Transverse colon (tissue), 4 donors: ENCODE results near the gene MRPL42. TPM values are rescaled to one million over a fixed set of nuclear protein-coding genes. Genes with fewer than 3 reads are reported as not detected.

Experiments used
- DNase-seq: peaks from one replicate; pipeline ENCODE4 v3.0.0-alpha.2; 2019
- H3K27ac ChIP-seq, 4 donors: fragments of 200-600 bp; sonication (generic); 2 replicates each; pipeline ENCODE4 v1.5.1; 2016 to 2018; ENCODE audit warnings: inconsistent platforms in 4 of 4
- H3K27me3 ChIP-seq: fragments of 200-600 bp; sonication (generic); 2 replicates; pipeline ENCODE4 v1.5.1; 2017; ENCODE audit warnings: inconsistent platforms
- H3K36me3 ChIP-seq, 4 donors: fragments of 200-600 bp; sonication (generic); 2 replicates each; pipeline ENCODE4 v1.5.1; 2017 to 2019; ENCODE audit warnings: inconsistent platforms in 4 of 4
- H3K4me1 ChIP-seq, 4 donors: fragments of 200-600 bp; sonication (generic); 2 replicates each; pipeline ENCODE4 v1.5.1; 2017 to 2020; ENCODE audit warnings: inconsistent platforms in 4 of 4
- H3K4me3 ChIP-seq, 4 donors: fragments of 200-600 bp; sonication (generic); 1 replicate in 1 of 4; 2 replicates in 3 of 4; pipeline versions ENCODE4 v1.5.1 to v1.6.1; 2017 to 2019; ENCODE audit warnings: inconsistent platforms in 4 of 4
- H3K9me3 ChIP-seq, 2 donors: fragments of 200-600 bp; sonication (generic); 2 replicates each; pipeline ENCODE4 v1.5.1; 2017 to 2019; ENCODE audit warnings: inconsistent platforms in 2 of 2
- EP300 ChIP-seq: sonication (generic); formaldehyde crosslinking; IDR thresholded peaks from one replicate; pipeline ENCODE4 v1.6.1; 2017; ENCODE audit warnings: antibody characterized with exemption, low read depth
- POLR2A ChIP-seq: fragments of 450-650 bp; IDR thresholded peaks from one replicate; pipeline ENCODE4 v1.6.1; 2016; ENCODE audit warnings: antibody characterized with exemption, mild to moderate bottlenecking, moderate library complexity
- POLR2AphosphoS5 ChIP-seq, 3 donors: sonication (generic); formaldehyde crosslinking; IDR thresholded peaks; one replicate each; pipeline ENCODE4 v1.6.1; 2016; ENCODE audit warnings: antibody characterized with exemption in 3 of 3
- WGBS, 2 donors: methylation state at CpG; one replicate each; pipeline ENCODE4 v1.1.5; 2018; ENCODE audit warnings: low coverage in 1 of 2; 5-methylcytosine and 5-hydroxymethylcytosine counted together
- in situ Hi-C, 4 donors: fragments of 200-750 bp; cut with MboI; loops; one replicate each; pipeline versions ENCODE4 v1.15.0 to v1.15.1; 2017; ENCODE audit warnings: low sequenced_read_pairs in 3 of 4, low pct_ligation_motif_present in 1 of 4, low pct_unique_long_range_greater_than_20kb in 1 of 4
- intact Hi-C: fragments of 100-400 bp; cut with DNase I; formaldehyde crosslinking; loops from one replicate; pipeline ENCODE4 v1.15.1; 2023; ENCODE audit warnings: low total_unique reads
- total RNA-seq, 4 donors: library from RNA; depleted of rRNA; stranded (reverse); fragments of >200 nt; gene quantifications; one replicate each; pipeline ENCODE4 v1.1.0, GENCODE V29; 2016
- TF ChIP-seq, protein P1 (sequence below), 5 experiments: fragments of 200-600 bp in 3 of 5; fragments of 450-650 bp in 2 of 5; sonication (generic) in 3 of 5; IDR thresholded peaks; 1 replicate in 2 of 5; 2 replicates in 3 of 5; pipeline ENCODE4 v1.5.1; 2016 to 2017; ENCODE audit warnings: antibody characterized with exemption in 5 of 5, inconsistent platforms in 3 of 5, mild to moderate bottlenecking in 2 of 5, moderate library complexity in 1 of 5

The MRPL42 gene
- total RNA-seq, 4 donors from 2014 or later: 10.5 to 45.1 (median 27.2) TPM

DNA sequence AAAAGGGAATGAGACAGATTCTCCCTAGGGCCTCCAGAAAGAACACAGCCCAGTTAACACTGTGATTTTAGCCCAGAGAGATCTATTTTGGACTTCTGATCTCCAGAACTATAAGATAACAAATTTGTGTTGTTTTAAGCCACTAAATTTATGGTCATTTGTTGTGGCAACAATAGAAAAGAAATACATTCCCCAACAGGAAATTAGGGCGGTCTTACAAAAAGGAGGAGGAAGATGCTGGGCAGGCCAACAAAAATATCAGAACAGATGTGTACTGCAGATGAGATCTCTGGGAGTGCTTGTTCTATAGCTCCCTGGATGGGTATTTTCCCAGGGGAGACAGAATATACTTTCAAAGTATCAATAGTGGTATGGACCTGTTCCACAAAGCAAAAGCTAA lies 73.2 kb downstream of the MRPL42 start:
- no peak for TF ChIP-seq EP300
- TF ChIP-seq POLR2AphosphoS5 (IDR thresholded peaks at IDR 0.05): no peak
- TF ChIP-seq, protein P1, sequence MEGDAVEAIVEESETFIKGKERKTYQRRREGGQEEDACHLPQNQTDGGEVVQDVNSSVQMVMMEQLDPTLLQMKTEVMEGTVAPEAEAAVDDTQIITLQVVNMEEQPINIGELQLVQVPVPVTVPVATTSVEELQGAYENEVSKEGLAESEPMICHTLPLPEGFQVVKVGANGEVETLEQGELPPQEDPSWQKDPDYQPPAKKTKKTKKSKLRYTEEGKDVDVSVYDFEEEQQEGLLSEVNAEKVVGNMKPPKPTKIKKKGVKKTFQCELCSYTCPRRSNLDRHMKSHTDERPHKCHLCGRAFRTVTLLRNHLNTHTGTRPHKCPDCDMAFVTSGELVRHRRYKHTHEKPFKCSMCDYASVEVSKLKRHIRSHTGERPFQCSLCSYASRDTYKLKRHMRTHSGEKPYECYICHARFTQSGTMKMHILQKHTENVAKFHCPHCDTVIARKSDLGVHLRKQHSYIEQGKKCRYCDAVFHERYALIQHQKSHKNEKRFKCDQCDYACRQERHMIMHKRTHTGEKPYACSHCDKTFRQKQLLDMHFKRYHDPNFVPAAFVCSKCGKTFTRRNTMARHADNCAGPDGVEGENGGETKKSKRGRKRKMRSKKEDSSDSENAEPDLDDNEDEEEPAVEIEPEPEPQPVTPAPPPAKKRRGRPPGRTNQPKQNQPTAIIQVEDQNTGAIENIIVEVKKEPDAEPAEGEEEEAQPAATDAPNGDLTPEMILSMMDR (IDR thresholded peaks at IDR 0.05): no peak
- TF ChIP-seq POLR2A: no peak
- Histone ChIP-seq H3K36me3 (no peaks in the 10 kb centered on the region), H3K4me3 (no peak overlapping the region), H3K27ac (no peak overlapping the region), H3K9me3 (no peaks in the 10 kb centered on the region), H3K4me1 (no peaks in the 10 kb centered on the region), H3K27me3 (no peaks in the 10 kb centered on the region)
- WGBS, 2 donors: 87 to 100% methylated on average over 1 of the region's 1 CpG
- in situ Hi-C loops: loop anchor here in 1 of 4 donors (25.0 kb wide), 1 partner anchor 447 kb away; no protein-coding TSS in a partner anchor
- intact Hi-C loops: no loop called here
- DNase-seq: no peak

GRCh38 chr12:93541578-93542225 lies 74.4 kb downstream of the MRPL42 start:
- 39 to 43% methylated on average over 4 of the region's 4 CpGs for WGBS, 2 donors
- DNase-seq: no peak
- no peak overlapping the region for H3K27ac ChIP-seq
- in situ Hi-C loops (loop anchor here in 1 of 4 donors (25.0 kb wide), 1 partner anchor 446 kb away; no protein-coding TSS in a partner anchor), intact Hi-C loops (no loop called here)
- no peaks in the 10 kb centered on the region for H3K9me3 ChIP-seq
- no peaks in the 10 kb centered on the region for H3K4me1 ChIP-seq
- TF ChIP-seq POLR2A (no peak), EP300 (no peak), POLR2AphosphoS5 (IDR thresholded peaks at IDR 0.05) (no peak)
- TF ChIP-seq, protein P1 (IDR thresholded peaks at IDR 0.05): no peak
- no peaks in the 10 kb centered on the region for H3K36me3 ChIP-seq
- no peaks in the 10 kb centered on the region for H3K27me3 ChIP-seq
- H3K4me3 ChIP-seq: no peak overlapping the region

DNA sequence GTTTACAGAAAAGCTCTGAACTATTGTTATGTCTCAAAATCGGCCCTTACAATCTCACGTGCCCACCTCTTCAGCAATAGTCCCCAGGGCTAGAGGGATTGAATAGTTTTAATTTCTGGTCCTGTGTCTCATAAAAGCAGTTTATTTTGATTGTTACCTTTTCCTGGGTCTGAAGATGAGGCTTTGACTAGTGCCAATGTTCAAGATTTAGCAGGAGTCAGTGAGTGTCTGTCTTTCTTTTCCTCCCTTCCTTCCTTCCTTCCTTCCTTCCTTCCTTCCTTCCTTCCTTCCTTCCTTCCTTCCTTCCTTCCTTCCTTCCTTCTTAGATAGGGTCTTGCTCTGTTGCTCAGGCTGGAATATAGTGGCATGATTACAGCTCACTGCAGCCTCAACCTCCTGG lies 80.5 kb downstream of the MRPL42 start:
- Histone ChIP-seq H3K36me3 (no peaks in the 10 kb centered on the region), H3K4me1 (no peaks in the 10 kb centered on the region), H3K27me3 (no peaks in the 10 kb centered on the region), H3K4me3 (no peak overlapping the region), H3K27ac (no peak overlapping the region), H3K9me3 (no peaks in the 10 kb centered on the region)
- TF ChIP-seq, protein P1 (IDR thresholded peaks at IDR 0.05): no peak
- TF ChIP-seq POLR2AphosphoS5 (IDR thresholded peaks at IDR 0.05): no peak
- no peak for TF ChIP-seq POLR2A
- no peak for TF ChIP-seq EP300
- WGBS, 2 donors: 86 to 100% methylated on average over 2 of the region's 2 CpGs
- intact Hi-C loops: loop anchor here (2.0 kb wide), 1 partner anchor 17 kb away; no protein-coding TSS in a partner anchor
- in situ Hi-C loops: loop anchor here in 1 of 4 donors (25.0 kb wide), 1 partner anchor 440 kb away; no protein-coding TSS in a partner anchor
- no peak for DNase-seq

DNA sequence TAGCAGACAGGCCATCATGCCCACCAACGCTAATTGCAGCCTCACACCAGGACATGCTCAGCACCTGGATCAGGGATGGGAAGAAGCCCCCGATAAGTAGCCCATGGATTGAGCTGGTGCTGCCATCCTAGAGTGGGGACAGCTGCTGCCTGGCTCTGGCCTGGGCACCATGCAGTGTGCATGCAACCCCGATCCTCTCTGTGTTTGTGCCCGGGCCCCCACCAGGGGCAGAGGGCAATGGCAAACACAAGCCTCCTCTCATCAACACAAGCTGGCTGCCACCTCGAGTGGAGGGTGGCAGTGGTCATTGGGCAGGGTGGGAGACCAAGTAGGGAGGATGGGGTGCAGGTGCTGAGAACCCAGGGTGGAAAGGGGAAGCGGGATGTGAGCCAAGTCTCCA lies 81.9 kb downstream of the MRPL42 start:
- in situ Hi-C loops: loop anchor here in 1 of 4 donors (25.0 kb wide), 1 partner anchor 438 kb away; no protein-coding TSS in a partner anchor
- Histone ChIP-seq H3K9me3 (no peaks in the 10 kb centered on the region), H3K4me3 (no peak overlapping the region), H3K27ac (no peak overlapping the region), H3K4me1 (no peaks in the 10 kb centered on the region), H3K27me3 (no peaks in the 10 kb centered on the region), H3K36me3 (no peaks in the 10 kb centered on the region)
- intact Hi-C loops: loop anchor here (2.0 kb wide), 1 partner anchor 18 kb away; no protein-coding TSS in a partner anchor
- DNase-seq: no peak
- WGBS, 2 donors: 75% methylated on average over 6 of the region's 6 CpGs; no CpG with 5 or more reads in 1 of the 2 donors
- TF ChIP-seq POLR2AphosphoS5 (IDR thresholded peaks at IDR 0.05) (no peak), POLR2A (no peak), EP300 (no peak)
- TF ChIP-seq, protein P1 (IDR thresholded peaks at IDR 0.05): no peak
